DMS 273 (cell line): ENCODE measurements around the gene ZBTB18.

Experiments used
- DNase-seq: peaks from one replicate; lab custom pipeline; 2025; ENCODE audit not compliant: unreplicated experiment; lab: John Stamatoyannopoulos, UW

Gene ZBTB18

GRCh38 chr1:244087021-244087560, 36.0 kb downstream of the ZBTB18 start:
- no peak for DNase-seq

DNA sequence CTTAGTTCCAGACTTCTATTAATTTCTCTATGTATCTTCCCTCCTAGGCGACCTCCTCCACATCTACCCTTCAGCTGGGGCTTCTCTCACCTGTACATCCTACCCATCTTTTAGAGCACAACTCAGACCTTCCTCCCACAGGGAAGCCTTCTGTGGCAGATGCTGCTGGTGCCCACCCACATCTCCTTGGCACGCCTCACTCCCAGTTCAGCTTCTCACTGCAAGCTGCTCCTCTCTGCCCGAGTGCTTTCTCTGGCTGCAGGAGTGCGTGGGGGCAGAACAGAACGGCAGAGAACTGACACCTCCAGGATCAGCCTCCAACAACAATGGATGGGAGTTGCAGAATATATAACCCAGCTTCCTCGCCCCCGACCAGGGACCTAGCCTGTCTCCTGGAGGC, 36.5 kb downstream of the ZBTB18 start:
- DNase-seq, result peak; percentile 47

- no peak for DNase-seq
Observed at GRCh38 chr1:244088161-244088560, 37.1 kb downstream of the ZBTB18 start.

DNA sequence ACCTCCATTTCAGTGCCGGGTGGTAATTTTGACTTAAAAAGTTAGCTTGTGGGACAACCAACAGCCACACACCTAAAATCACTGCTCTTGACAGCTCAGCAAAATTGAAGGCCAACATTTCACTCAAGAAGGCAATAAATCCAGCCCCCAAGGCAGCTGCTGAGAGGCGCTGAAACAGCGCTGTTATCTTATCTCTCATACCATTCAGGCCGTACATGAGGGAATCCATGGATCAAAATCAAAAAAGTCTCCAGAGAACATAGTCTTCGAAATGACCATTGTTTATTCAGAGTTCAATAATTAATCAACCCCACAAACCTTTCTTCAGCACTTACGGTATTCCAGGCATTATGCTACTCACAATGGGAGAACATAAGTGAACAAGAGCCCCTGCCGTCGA, 38.5 kb downstream of the ZBTB18 start:
- DNase-seq, result no peak

DNA sequence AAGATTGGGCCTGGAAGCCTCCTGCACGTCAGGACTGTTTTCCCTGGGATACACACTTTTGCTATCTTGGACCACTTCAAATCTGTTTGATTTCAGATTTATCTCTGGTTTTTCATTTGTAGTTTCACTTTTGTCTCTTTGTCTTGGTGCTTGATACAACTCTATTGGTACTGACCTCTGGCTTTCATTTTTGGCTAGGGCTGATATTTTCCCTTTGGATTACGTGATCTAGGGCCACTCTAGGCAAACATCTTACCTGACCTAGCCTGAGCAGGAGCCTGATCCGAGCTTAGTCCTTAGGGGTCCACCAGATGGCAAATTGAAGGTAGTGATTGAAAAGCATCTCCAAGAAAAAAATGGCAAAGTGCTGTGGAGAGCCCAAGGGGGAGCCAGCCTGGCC, 39.6 kb downstream of the ZBTB18 start:
- no peak for DNase-seq

- DNase-seq, result no peak
Observed at GRCh38 chr1:244092293-244092963, 41.3 kb downstream of the ZBTB18 start.

- DNase-seq, result no peak
Observed at GRCh38 chr1:244092964-244093638, 42.0 kb downstream of the ZBTB18 start.

- no peak for DNase-seq
Observed at GRCh38 chr1:244094880-244095528, 43.9 kb downstream of the ZBTB18 start.

GRCh38 chr1:244095529-244095911, 44.4 kb downstream of the ZBTB18 start:
- no peak for DNase-seq

- no peak for DNase-seq
Observed at GRCh38 chr1:244096066-244096610, 45.1 kb downstream of the ZBTB18 start.

DNA sequence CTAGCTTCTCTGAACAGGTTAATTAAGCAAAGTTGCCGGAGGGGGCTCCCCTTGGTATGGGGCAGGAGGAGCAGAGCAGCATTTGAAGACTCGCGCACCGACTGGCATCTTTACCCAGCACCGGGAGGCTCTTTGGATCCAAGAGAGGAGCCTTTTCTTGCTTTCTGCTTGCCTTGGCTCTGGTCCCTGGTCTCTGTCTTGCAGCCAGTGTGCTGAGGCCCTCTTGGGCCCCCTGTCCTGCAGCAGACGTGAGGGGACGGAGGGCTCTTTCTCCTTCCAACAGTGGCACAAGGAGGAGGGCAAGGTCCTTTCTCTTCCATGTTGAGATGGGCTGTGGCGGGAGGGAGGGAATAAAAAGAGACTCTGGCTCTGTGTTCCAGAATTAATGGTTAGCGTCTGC, 45.6 kb downstream of the ZBTB18 start:
- DNase-seq, result no peak

DNA sequence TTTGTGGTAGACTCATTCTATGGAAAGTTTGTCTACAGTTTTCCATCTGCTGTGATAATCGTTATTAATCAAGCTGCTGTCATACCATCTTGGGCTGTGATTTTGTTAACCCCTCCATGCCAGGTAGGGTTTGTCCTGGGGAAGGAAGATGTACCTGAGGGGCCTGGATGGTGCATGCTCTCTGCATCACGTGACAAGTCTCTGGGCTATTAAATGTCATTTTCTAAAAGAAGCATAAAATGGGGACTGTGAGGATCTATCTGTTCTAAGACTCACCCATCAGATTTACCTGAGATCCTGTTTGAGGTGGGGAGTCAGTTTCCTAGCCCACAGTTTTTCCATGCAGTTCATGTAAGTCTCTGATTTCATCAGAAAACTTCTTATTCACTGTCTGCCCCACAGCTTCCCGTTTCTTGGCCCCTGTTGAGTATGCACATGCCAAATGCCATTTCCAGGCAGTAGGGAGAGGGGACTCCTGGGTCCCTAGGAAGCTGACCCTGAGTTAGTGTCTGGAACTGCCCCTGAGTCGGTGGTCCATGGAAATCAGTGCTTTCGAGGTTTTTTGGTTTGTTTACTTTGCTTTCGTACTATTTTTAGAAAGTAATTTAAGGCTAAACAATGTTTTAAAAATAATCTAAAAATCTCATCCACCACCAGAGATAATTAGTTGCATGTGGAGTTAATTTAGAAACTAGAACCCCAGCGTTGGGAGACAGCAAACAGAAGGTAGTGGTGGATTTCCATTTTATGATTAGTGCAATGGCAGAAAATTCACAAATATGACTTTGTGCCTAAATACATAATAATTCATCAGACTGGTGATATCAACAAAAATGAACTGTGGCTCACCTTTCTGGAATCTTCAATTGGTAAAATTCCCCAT, 46.7 kb downstream of the ZBTB18 start:
- DNase-seq, result no peak

DNA sequence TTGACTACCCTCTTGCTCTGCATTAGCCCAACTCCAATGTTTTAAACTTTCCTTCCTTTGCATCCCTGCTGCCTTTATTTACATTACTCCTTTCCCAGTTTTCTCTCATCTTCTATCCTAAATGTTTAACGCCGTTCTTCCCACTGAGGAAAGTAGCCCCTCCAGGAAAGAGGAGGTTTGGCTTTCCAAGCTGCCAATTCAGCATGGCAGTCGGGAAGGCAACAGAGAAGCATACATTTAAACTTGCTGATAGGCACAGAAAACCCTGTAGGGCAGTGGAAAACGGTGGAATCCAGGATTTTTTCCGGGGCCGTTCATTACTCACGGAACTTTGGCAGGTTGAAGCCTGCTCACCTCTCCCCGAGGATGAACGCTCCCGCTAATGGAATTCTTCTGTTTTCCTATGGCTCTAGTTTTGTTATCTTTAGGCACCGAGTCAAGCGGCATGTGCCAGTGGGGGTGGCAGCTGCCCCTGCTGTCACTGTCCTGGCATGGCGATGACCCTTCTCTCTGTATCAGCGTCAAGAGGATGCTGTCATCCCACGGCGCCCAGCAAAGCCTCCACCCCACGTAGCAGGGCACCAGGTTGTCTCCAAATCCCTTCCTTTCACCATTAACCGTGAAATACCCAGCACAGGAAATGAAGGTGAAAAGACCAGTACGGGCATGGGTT, 48.3 kb downstream of the ZBTB18 start:
- no peak for DNase-seq

DNA sequence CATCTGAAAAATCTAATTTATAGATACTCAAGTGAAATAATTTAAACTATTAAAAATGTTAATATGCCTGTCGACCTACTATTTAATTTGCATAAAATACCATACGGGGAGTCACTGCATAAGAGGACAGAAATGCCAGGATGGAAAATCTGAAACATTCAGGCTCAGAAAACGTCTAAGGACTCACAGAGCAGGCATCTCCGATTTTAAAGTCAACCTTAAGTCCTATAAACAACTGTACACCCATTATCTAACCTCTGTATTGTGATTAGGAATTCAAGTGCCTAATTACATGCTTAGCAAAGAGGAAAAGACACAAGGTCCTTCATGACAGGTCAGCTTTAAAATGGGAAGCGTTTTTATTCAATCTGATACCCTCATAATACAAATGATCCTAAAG, 49.2 kb downstream of the ZBTB18 start:
- no peak for DNase-seq

DNA sequence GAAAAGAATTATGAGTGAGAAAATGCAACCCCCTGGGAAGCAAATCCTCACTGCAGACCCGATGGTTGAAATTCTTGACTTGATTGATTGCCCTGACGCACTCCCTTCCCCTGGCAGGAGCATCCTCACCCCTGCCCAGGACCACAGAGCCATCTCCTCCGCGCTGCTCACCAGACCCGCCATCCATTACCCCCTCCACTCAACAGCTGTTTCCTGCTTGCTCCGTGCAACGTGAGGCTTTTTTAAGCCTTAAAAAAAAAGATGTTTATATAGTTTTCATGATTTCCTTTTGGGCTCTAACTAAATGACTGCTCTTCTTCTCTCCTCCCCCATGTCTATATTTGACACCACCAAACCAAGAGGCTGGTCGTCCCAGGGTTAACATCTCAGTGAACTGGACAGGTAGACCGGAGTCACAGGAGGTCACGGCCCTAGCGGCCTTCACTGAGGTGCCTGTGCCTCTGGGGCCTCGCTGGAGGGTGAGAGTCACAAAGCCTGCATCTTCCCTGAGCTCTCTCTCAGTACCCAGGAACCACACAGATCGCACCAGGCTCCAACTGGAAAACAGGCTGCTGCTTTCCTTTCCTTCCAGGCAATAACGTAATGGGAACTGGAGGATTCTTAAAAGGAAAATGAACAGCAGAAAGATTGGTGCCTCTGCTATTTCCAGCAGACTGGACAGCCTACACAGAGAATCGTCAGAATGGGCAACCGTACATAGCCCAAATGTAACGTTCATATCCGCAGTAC, 49.8 kb downstream of the ZBTB18 start:
- DNase-seq, result no peak

GRCh38 chr1:244102046-244102445, 51.0 kb downstream of the ZBTB18 start:
- DNase-seq, result no peak

GRCh38 chr1:244102468-244102867, 51.4 kb downstream of the ZBTB18 start:
- DNase-seq, result no peak

DNA sequence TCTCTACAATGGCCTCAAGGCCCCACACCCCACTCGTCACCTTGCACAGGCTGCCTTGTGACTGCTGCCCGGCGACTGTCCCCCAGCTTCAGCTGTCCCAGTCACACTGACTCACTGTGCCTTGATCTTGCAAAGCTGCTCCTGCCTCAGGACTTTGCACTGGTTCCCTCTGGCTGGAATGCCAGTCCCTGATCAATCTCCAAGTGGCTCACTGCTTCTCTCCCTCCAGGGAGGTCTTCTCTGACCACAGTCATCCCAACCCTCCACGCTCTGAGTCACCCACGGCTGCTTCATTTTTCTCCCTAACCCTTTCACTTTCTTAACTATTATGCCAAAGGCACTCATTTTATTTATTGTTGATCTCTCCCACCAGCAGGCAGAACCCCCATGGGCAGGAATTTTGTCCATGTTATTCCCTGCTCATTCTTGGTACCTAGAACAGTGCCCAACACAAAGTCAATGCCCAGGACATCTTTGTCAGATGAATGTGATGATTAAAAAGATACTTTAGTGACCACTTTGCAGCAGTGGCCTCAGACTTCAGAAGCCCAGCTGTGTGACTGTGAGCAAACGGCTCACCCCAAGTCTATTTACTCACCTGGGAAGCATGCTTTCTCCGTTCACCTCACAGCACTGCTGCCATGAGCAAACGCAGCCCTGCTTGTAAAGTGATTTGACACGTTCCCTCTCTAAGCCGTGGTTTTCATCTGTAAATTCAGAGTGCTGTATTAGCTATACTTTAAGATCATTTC, 53.4 kb downstream of the ZBTB18 start:
- DNase-seq, result no peak

- peak; percentile 62 for DNase-seq
Observed at GRCh38 chr1:244106176-244106575, 55.1 kb downstream of the ZBTB18 start.
